Measurements from ENCODE around the gene PLXNA3.

GRCh38 chrX:154460326-154460725 lies 2.2 kb downstream of the PLXNA3 start:
- TF ChIP-seq POLR2A (IDR thresholded peaks at IDR 0.05) (no peak), CTCF (IDR thresholded peaks at IDR 0.05) (no peak)

Data from suprapubic skin (tissue), 3 donors.